ENCODE data around the gene VKORC1L1.
"Not testable (repeated sequence)": the region's sequence is repeated elsewhere in the genome, so short reads cannot be mapped to it uniquely, and the experiment has no call there.

VKORC1L1 gene

DNA sequence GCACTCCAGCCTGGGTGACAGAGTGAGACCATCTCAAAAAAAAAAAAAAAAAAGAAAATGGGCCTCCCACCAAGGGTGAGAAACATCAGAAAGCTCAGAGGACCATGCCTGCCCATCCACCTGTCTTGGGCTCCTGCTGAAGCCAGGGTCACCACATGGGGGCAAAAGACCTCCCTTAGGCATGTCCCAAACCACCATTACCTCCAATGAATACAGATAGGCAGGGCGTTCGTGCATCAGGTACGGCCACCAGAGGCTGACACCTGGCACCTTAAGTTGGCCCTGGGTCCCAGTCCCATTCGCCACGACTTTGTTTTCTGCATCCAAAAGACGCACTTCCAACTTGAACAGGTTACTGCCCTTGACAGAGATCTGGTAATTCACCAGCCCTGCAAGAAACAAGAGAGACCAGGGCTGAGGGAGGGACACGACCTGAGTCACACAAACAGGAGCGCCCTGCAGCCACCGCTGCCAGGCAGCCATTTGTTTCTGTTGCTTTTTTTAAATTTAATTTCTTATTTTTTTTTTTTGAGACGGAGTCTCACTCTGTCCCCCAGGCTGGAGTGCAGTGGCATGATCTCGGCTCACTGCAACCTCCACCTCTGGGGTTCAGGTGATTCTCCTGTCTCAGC is 103.1 kb downstream of the VKORC1L1 start:
- in situ Hi-C loops (cut with MboI; ENCODE audit: low sequenced_read_pairs): no loop called here

GRCh38 chr7:65976659-65977196 is 103.9 kb downstream of the VKORC1L1 start:
- in situ Hi-C loops (cut with MboI; ENCODE audit: low sequenced_read_pairs): no loop called here

DNA sequence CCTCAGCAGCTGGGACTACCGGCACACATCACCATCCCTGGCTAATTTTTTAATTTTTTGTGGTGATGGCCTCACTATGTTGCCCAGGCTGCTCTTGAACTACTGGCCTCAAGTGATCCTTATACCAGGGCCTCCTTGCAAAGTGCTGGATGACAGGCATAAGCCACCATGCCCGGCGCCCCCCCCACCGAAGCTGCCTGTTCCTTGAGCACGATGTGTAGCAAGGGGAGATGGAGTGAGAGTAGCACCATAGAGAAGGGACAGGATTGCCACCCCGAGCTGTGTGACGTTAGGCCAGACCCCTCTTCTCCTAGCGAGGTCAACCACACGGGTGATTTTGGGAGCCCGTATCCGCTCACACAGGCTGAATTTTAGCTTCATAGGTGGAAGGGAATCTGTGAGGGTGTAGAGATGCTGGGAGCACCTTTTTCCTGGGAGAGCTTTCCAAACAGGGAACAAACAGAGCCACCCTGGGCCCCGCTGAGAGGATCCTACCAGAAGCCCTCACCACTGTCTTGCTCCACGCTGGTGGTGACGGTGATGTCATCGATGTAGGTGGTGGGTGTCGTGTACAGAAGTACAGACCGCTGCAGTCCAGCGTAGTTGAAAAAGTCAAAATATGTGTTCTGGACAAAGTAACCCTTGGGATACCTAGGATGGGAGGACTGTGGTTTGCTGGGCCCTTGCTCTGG is 106.2 kb downstream of the VKORC1L1 start:
- in situ Hi-C loops (cut with MboI; ENCODE audit: low sequenced_read_pairs): no loop called here

DNA sequence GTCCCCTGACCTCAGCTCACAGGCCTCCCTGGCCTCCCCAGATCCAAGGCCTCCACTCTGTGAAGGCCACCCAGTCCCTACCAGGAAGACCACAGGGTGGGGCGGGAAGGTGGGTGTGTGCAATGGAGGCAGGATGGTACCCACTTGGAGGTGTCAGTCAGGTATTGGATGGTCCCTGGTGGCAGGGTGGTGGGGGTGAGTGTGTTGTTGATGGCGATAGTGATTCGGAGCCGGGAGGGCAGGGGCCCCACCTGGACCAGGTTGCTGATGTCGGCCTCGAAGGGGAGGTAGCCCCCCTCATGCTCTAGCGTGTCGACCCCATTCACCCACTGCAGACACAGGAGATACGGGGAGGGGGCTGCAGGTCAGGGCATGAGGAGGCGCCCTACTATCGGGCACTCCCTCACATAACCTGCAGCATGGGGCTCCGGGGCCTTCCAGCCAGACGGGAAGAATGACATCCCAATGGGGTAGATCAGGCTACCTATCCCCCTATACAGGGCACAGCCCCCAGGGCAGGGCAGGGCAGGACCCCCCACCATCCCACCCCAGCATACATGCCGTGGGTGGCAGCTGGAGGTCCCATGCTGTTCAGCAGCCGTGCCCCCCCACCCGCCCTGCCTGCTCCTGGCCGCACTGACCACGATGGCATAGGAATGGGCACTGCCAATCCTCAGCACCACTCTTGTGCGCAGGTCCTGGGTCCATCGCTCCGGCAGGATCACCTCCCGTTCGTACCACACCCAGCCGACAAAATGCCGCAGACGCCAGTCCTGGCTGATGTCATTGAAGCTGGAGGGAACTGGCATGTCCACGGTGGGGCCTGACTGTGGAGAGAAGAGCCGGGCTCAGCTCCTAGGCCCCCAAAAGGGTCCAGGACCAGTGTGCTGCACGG is 107.0 kb downstream of the VKORC1L1 start:
- in situ Hi-C loops (cut with MboI; ENCODE audit: low sequenced_read_pairs): no loop called here

DNA sequence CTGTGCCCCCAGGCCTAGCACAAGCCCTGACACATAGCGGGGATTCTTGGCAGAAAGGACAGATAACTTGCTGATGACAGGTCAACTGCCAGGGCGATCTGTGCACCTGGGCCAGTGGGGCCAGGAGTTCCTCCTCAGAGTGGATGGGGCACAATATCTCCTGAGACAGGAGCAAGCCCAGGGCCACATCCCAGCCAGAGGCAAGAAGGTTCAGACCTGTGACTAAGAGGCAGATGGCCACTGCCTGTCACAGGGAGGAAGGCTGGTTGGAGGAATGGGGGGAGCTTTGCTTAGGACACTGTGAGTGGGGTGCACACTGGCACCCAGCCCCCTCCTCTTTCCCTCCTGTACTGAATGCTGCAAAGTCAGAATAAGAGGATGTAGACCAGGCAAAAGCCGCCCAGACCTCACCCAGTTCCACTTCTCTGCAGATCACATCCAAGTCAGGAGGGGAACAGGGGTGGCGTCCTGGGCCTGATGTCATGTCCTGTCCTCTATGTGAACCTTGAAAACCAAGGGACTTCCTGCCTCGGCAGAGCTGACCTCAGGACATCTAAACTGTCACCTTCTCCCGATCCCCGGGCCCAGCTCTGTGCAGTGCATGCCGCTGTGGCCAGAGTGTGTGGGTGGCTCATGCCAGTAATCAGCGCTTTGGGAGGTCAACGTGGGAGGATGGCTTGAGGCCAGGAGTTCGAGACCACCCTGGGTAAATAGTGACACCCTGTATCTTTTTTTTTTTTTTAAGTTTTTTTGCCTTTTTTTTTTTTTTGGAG is 107.8 kb downstream of the VKORC1L1 start:
- in situ Hi-C loops (cut with MboI; ENCODE audit: low sequenced_read_pairs): no loop called here

- in situ Hi-C loops (cut with MboI; ENCODE audit: low sequenced_read_pairs): no loop called here
These were observed 109.3 kb downstream of the VKORC1L1 start, which contains the start of gene GUSB for GRCh38 chr7:65981965-65982792. Gene GUSB (minus strand): TSS chr7:65982213. CDS start chr7:65982183, 30 bp downstream.

GRCh38 chr7:65983965-65984658 is 111.2 kb downstream of the VKORC1L1 start:
- in situ Hi-C loops (cut with MboI; ENCODE audit: low sequenced_read_pairs): no loop called here

DNA sequence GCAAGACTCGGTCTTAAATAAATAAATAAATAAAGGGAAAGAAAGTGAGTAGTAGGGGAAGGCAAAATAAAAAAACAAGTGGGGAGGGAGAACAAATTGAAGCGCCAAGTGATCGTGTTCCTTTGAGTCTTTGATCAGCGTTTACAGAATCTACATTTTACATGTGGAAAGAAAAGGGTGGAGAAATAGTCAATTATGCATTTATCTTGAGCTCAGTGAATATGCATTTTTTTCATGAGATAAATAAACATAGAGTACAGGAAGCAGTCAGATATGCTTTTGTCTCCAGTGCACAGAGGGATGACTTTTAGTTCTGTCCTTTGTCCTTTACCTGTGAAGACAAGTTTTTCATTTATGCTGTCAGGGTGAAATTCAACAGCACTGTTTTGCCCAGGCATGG is 115.2 kb downstream of the VKORC1L1 start:
- in situ Hi-C loops (cut with MboI; ENCODE audit: low sequenced_read_pairs): no loop called here

GRCh38 chr7:65988503-65988902 is 115.6 kb downstream of the VKORC1L1 start:
- in situ Hi-C loops (cut with MboI; ENCODE audit: low sequenced_read_pairs): not testable (repeated sequence)

- in situ Hi-C loops (cut with MboI; ENCODE audit: low sequenced_read_pairs): no loop called here
These were observed 116.8 kb downstream of the VKORC1L1 start for GRCh38 chr7:65989694-65990080.

- in situ Hi-C loops (cut with MboI; ENCODE audit: low sequenced_read_pairs): not testable (repeated sequence)
These were observed 119.0 kb downstream of the VKORC1L1 start for GRCh38 chr7:65991829-65992228.

DNA sequence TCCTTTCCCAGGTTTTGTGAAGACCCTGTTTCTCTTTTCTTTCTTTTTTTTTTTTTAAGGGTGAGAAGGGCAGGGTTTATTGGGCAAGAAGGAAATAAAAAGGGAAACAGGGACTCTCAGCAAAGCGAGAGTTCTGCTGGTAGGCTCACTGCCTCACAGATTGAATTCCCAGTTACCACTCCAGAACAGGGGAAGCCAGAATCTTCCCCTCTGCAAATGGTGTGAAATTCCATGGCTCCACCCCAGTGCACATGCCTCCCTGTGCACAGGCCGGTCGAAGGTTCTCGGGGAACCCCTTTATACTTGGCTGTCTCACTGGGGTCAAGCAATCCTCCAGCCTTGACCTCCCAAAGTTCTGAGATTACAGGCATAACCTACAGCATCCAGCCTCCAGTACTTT is 119.7 kb downstream of the VKORC1L1 start:
- in situ Hi-C loops (cut with MboI; ENCODE audit: low sequenced_read_pairs): no loop called here

DNA sequence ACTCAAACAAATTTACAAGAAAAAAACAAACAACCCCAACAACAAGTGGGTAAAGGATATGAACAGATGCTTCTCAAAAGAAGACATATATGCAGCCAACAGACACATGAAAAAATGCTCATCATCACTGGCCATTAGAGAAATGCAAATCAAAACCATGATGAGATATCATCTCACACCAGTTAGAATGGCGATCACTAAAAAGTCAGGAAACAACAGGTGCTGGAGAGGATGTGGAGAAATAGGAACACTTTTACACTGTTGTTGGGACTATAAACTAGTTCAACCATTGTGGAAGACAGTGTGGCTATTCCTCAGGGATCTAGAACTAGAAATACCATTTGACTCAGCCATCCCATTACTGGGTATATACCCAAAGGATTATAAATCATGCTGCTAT is 122.1 kb downstream of the VKORC1L1 start:
- in situ Hi-C loops (cut with MboI; ENCODE audit: low sequenced_read_pairs): not testable (repeated sequence)

DNA sequence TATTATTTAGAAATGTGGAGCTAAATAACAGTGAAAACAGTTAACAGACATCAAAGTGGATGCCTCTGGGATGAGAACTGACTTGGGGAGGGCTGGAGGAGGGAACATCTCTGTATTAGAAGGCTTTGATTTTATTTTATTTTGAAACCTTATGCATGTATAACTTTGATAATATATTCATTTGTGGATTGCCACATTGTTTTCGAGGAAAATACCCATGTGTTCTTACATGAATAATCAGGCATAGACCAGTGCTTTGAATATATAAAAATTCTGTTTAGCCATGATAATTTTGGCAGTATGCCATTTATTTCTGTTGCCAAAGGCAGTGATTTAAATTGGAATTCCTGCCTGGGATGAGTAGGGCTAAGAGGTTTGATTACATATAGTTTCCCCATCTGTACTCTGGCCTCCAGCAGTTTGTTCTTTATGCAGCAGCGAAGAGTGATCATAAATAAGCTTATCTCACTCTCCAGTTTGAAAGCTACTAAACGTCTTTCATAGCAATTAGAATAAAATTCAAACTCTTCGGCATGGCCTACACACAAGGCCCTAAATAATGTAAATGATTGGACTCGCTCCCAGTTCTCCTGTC is 128.0 kb downstream of the VKORC1L1 start:
- in situ Hi-C loops (cut with MboI; ENCODE audit: low sequenced_read_pairs): not testable (repeated sequence)

DNA sequence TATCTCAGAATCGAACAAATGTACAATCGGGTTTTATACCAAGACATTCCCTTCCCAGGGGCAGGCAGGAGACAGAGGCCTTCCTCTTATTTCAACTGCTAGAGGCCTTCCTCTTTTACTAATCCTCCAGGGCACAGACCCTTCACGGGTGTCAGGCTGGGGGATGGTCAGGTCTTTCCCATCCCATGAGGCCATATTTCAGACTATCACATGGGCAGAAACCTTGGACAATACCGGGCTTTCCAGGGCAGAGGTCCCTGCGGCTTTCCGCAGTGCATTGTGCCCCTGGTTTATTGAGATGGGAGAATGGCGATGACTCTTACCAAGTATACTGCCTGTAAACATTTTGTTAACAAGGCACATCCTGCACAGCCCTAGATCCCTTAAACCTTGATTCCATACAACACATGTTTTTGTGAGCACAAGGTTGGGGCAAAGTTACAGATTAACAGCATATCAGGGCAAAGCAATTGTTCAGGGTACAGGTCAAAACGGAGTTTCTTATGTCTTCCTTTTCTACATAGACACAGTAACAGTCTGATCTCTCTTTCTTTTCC is 132.3 kb downstream of the VKORC1L1 start:
- in situ Hi-C loops (cut with MboI; ENCODE audit: low sequenced_read_pairs): not testable (repeated sequence)

DNA sequence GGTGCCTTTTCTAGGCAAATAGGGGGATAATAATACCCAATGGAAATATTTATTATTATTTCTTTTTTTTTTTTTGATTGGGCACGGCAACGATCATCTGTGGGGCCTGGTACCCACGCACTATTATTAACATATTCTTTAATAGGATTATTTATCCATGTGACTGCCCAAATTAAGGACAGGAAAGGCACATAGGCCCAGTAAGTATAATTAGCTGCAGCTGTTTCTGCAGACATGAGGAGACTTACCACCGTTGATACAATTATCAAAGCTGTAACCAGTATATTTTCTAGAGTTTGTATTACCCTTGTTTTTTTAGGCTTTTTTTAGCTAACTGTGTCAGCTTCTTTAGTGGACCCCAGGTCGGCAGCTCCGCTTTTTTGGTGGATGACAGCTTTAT is 134.4 kb downstream of the VKORC1L1 start:
- in situ Hi-C loops (cut with MboI; ENCODE audit: low sequenced_read_pairs): no loop called here

All from HL-60/S4 treated with retinoic acid at 250 ng/mL for 4 days and 3 days (cell line).